B cell (primary cell): Measurements from ENCODE around the gene LHX2. TPM values are rescaled to one million over a fixed set of nuclear protein-coding genes. Genes with fewer than 3 reads are reported as not detected.
A peak's percentile ranks its signal among the peaks of the same experiment; 100 is the strongest.

Source experiments
- ATAC-seq: fragments of 200-7000 bp; cut with Tn5 transposase; one replicate; pipeline ENCODE4 v1.10.0; 2021; ENCODE audit warnings: low read depth, mild to moderate bottlenecking, moderate number of reproducible peaks, moderate library complexity
- CTCF ChIA-PET: fragments of 350-600 bp; sonication (Branson Sonifier 250); formaldehyde crosslinking; loops from one replicate; lab custom pipeline; 2021; ENCODE audit warnings: antibody characterized with exemption, inconsistent platforms; lab: Charles Lee
- POLR2A ChIA-PET: fragments of 350-600 bp; sonication (Branson Sonifier 250); formaldehyde crosslinking; loops from one replicate; lab custom pipeline; 2021; ENCODE audit warnings: antibody characterized with exemption; lab: Charles Lee
- DNase-seq: peaks from one replicate; pipeline ENCODE4 v3.0.0; 2013
- H2AFZ ChIP-seq: 2 replicates; pipeline ENCODE4 v1.6.1; 2012; ENCODE audit warnings: mild to moderate bottlenecking, low read depth, low read length; ENCODE audit not compliant: insufficient read depth, poor library complexity, severe bottlenecking
- H3K27ac ChIP-seq, 2 donors: 1 replicate in 1 of 2; 2 replicates in 1 of 2; pipeline ENCODE4 v1.5.1; 2012 to 2013; ENCODE audit warnings: low read length in 2 of 2, mild to moderate bottlenecking in 2 of 2, moderate library complexity in 1 of 2
- H3K27me3 ChIP-seq, 4 experiments: fragments of 200-600 bp in 1 of 4; sonication (generic) in 1 of 4; replicated peaks in 1 of 4; 1 replicate in 2 of 4; 2 replicates in 2 of 4; pipeline versions ENCODE4 v1.6.1 to v1.7.0; 2013 to 2016; ENCODE audit warnings: low read length in 3 of 4, mild to moderate bottlenecking in 2 of 4, mixed read lengths in 1 of 4, moderate library complexity in 1 of 4; ENCODE audit not compliant: insufficient read depth in 4 of 4, control insufficient read depth in 3 of 4; ENCODE audit errors: control extremely low read depth in 1 of 4
- H3K36me3 ChIP-seq, 2 experiments: replicated peaks in 1 of 2; 1 replicate in 1 of 2; 2 replicates in 1 of 2; pipeline versions ENCODE4 v1.6.1 to v1.7.1; 2013; ENCODE audit warnings: low read length in 1 of 2; ENCODE audit not compliant: insufficient read depth in 2 of 2, control insufficient read depth in 1 of 2; ENCODE audit errors: control extremely low read depth in 1 of 2, extremely low read depth in 1 of 2
- H3K4me1 ChIP-seq, 2 donors: fragments of 200-600 bp in 1 of 2; sonication (generic) in 1 of 2; 1 replicate in 1 of 2; 2 replicates in 1 of 2; pipeline versions ENCODE4 v1.5.1 to v1.6.1; 2013 to 2017; ENCODE audit warnings: low read length in 2 of 2; ENCODE audit not compliant: control insufficient read depth in 2 of 2, insufficient read depth in 2 of 2
- H3K4me2 ChIP-seq: replicated peaks from 2 replicates; pipeline ENCODE3; 2012; ENCODE audit warnings: mild to moderate bottlenecking, low read depth, low read length; ENCODE audit not compliant: poor library complexity, severe bottlenecking
- H3K4me3 ChIP-seq, 5 experiments: fragments of 200-600 bp in 1 of 5; sonication (generic) in 1 of 5; 1 replicate in 3 of 5; 2 replicates in 2 of 5; pipeline versions ENCODE4 v1.5.1 to v1.7.0; 2011 to 2016; ENCODE audit warnings: low read length in 4 of 5, mild to moderate bottlenecking in 4 of 5, low read depth in 2 of 5, control low read depth in 1 of 5, moderate library complexity in 1 of 5; ENCODE audit not compliant: insufficient read depth in 1 of 5; ENCODE audit errors: control extremely low read depth in 1 of 5, extremely low read depth in 1 of 5
- H3K79me2 ChIP-seq: fragments of 200-600 bp; sonication (generic); one replicate; pipeline ENCODE4 v1.6.0; 2016; ENCODE audit warnings: low read length; ENCODE audit not compliant: control insufficient read depth, insufficient read depth
- H3K9ac ChIP-seq: fragments of 200-600 bp; sonication (generic); 2 replicates; pipeline ENCODE4 v1.6.1; 2017; ENCODE audit warnings: mild to moderate bottlenecking, low read length, moderate library complexity
- H3K9me3 ChIP-seq, 3 donors: one replicate each; pipeline versions ENCODE4 v1.6.1 to v1.7.1; 2013; ENCODE audit warnings: low read length in 2 of 3; ENCODE audit not compliant: control insufficient read depth in 2 of 3, insufficient read depth in 1 of 3; ENCODE audit errors: control extremely low read depth in 1 of 3
- H4K20me1 ChIP-seq: 2 replicates; pipeline ENCODE4 v1.6.0; 2012; ENCODE audit warnings: mild to moderate bottlenecking, low read length; ENCODE audit not compliant: insufficient read depth, control insufficient read depth, poor library complexity, severe bottlenecking
- H3K27ac Mint-ChIP-seq: one replicate; pipeline ENCODE4 v1.8.0; 2021; ENCODE audit warnings: mixed read lengths
- H3K27me3 Mint-ChIP-seq: one replicate; pipeline ENCODE4 v1.8.0; 2021; ENCODE audit warnings: mixed read lengths
- H3K4me1 Mint-ChIP-seq: one replicate; pipeline ENCODE4 v1.8.0; 2021; ENCODE audit warnings: mixed read lengths
- H3K4me3 Mint-ChIP-seq: one replicate; pipeline ENCODE4 v1.8.0; 2021; ENCODE audit warnings: mixed read lengths
- H3K9me3 Mint-ChIP-seq: one replicate; pipeline ENCODE4 v1.8.0; 2022; ENCODE audit warnings: mixed read lengths; ENCODE audit not compliant: insufficient read depth
- CTCF ChIP-seq: fragments of 200-600 bp; IDR thresholded peaks from one replicate; pipeline ENCODE4 v1.8.0; 2022; ENCODE audit warnings: antibody characterized with exemption, mild to moderate bottlenecking
- EZH2 ChIP-seq: IDR thresholded peaks from 2 replicates; pipeline ENCODE4 v1.6.1; 2012; ENCODE audit warnings: borderline replicate concordance, low read depth, mild to moderate bottlenecking, moderate library complexity, low read length; ENCODE audit not compliant: insufficient read depth, poor library complexity, severe bottlenecking
- WGBS: methylation state at CpG from one replicate; pipeline ENCODE4 v1.1.5; 2013; ENCODE audit warnings: missing lambda C conversion rate; ENCODE audit not compliant: insufficient coverage; 5-methylcytosine and 5-hydroxymethylcytosine counted together
- intact Hi-C: fragments of 100-400 bp; cut with micrococcal nuclease; formaldehyde crosslinking; loops from one replicate; pipeline ENCODE4 v1.10.0; 2022
- polyA plus RNA-seq: library from polyadenylated mRNA; depleted of rRNA; stranded (reverse); fragments of >200 nt; gene quantifications from 2 replicates; pipeline ENCODE4 v1.2.3, GENCODE V29; 2012
- total RNA-seq, 2 donors: library from RNA; stranded (reverse); fragments of 120-200 nt in 1 of 2; gene quantifications; 1 replicate in 1 of 2; 2 replicates in 1 of 2; pipeline versions ENCODE4 v1.2.3 to v1.2.4, GENCODE V29; 2013 to 2022

Gene LHX2
- total and polyA plus RNA-seq, 2 donors (not counting 1 experiment from before 2014, with no cell fraction given), result 0.66 TPM; not detected in 1

GRCh38 chr9:124017051-124017928 is 5.7 kb downstream of the LHX2 start:
- H3K79me2 ChIP-seq, result no peaks in the 10 kb centered on the region
- 9% methylated on average over 69 of the region's 73 CpGs for WGBS
- peak overlapping the region; percentile 36 for H2AFZ ChIP-seq
- H3K4me3 ChIP-seq, result peak overlapping the region in 1 of 5 experiments; percentile 34
- peak; percentile 86 for TF ChIP-seq EZH2
- no peak for TF ChIP-seq CTCF
- H3K9ac ChIP-seq, result peak overlapping the region; percentile 43
- peaks cover 2 to 85% (median 11%) of the 10 kb centered on the region in 3 donors for H3K9me3 ChIP-seq
- no peaks in the 10 kb centered on the region for H4K20me1 ChIP-seq
- POLR2A ChIA-PET, result no interaction called here
- H3K4me1 ChIP-seq, result peaks cover 65 to 91% of the 10 kb centered on the region in 2 donors
- ATAC-seq (no peak), DNase-seq (no peak)
- no peaks in the 10 kb centered on the region for H3K9me3 Mint-ChIP-seq
- CTCF ChIA-PET, result interaction anchor here (1.4 kb wide), 1 partner anchor 150 kb away, joined by 4 read pairs; no protein-coding TSS in a partner anchor
- peaks cover 0 to 99% (median 89%) of the 10 kb centered on the region in 4 experiments for H3K27me3 ChIP-seq
- H3K27me3 Mint-ChIP-seq, result peaks cover 68% of the 10 kb centered on the region
- H3K4me1 Mint-ChIP-seq, result peaks cover 53% of the 10 kb centered on the region
- peak overlapping the region; percentile 82 for H3K4me3 Mint-ChIP-seq
- peak overlapping the region; percentile 85 for H3K27ac Mint-ChIP-seq
- no peak overlapping the region for H3K27ac ChIP-seq
- no peaks in the 10 kb centered on the region for H3K36me3 ChIP-seq
- intact Hi-C loops, result no loop called here
- H3K4me2 ChIP-seq, result peak overlapping the region; percentile 68
